Stimulated activated CD4-positive, alpha-beta T cell treated with anti-CD3 and anti-CD28 coated beads, Interleukin-15, amount 100 ng/mL, for 48 hours (primary cell): ENCODE results near the gene APOF.
"Not testable (repeated sequence)": the region's sequence is repeated elsewhere in the genome, so short reads cannot be mapped to it uniquely, and the experiment has no call there.

Experiments used
- DNase-seq, 2 donors: peaks; one replicate each; pipeline ENCODE4 v3.0.0-alpha.2; 2020; ENCODE audit warnings: low read depth in 2 of 2

Gene APOF

DNA sequence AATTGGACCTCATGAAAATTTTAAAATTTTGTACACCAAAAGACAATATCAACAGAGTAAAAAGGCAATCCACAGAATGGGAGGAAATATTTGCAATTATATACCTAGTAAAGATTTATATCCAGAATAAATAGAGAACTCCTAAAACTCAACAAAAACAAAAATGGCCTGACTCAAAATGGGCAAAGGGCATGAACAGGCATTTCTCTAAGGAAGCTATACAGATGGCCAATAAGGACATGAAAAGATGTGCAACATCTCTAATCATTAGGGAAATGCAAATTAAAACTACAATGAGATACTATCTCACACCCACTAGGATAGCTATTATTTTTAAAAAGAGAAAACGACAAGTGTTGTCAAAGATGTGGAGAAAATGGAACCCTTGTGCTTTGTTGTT, 10.9 kb upstream of the APOF start:
- DNase-seq, result no peak

DNA sequence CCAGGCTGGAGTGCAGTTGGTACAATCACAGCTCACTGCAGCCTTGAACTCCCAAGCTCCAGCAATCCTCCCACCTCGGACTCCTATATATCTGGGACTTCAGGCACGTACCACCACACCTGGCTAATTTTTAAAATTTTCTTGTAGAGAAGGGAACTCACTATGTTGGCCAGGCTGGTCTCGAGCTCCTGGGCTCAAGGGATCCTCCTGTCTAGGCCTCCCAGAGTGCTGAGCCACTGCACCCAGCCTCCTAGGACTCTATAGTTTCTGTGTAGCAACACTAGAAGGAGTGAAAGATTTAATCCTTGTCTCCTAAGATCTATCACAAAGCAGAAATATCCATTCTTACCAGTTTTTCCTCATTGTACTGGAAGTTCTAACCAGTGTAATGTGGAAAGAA, 4.3 kb upstream of the APOF start:
- DNase-seq, result no peak

DNA sequence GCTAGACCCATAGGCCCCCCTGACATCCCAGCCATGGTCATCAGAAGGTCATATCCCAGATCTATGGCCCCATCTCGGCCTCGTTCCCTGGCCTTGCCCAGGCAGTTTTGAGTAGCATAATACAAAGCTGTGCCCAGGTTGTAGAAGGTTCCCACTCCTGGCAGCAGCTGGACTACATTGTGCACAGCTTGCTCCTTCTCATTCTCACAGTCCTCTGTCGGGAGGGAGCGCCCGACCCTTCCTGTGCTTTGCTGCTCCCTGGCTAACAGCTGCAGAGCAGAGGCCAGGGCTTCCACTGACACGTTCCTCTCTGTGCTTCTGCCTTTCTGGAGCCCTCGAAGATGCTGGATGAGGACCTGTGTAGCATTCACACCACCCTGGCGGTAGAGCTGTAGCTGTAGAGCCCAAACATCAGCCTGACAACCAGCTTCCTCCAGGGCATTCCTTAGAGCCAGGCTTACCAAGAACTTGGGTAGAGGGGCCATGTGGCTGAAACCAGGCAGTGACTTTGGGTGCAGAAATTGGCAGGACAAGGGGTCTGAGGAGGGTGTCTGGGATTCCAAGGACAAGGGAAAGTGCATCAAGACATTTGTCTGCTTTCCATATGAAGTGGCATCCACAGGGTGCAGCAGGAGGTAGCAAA, 1.0 kb downstream of the APOF start:
- DNase-seq, result no peak

DNA sequence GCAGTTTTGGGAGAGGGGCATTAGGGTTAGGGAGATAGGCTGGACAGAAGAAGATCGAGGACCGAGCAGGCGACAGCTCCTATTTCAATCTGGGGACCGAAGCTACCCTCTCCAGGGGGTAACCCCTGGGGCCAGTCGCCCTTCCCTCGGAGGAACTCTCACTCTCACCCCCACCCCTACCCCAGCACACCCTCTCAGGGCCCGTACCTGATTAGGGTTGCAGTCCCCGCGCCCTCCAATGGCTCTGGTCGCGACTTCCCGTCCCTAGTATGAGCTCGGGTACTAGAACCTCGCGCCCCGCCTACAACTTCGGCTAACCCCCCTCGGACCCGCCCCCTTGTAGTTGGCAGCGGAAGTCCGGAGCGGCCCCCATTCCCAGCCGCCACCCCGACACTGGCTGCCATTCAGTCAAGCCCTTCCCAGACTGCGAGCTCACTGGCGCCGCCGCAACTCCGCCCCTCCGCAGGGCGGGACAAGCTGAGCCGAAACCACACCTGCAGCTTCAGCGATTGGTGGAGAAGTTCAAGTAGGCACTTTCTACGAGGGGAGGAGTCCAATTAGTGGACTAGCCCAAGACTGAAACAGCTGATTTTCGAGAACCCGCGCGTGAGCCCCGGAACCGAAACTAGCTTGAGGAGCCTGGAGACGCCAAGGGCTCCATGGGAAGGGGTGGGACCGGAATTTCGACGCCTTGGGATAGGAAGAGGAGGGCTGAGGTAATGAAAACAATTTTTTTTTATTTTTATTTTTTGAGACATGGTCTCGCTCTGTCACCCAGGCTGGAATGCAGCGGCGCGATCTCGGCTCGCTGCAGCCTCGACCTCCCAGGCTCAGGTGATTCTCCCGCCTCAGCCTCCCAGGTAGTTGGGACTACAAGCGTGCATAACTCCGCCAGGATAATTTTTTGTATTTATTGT, 2.5 kb downstream of the APOF start, which contains the start of gene STAT2:
STAT2 (minus strand) TSS at position 257 of the 917 bp plus-strand sequence. CDS start 3,536 bp downstream, outside the sequence.
- peak; percentile 98 to 99 for DNase-seq

DNA sequence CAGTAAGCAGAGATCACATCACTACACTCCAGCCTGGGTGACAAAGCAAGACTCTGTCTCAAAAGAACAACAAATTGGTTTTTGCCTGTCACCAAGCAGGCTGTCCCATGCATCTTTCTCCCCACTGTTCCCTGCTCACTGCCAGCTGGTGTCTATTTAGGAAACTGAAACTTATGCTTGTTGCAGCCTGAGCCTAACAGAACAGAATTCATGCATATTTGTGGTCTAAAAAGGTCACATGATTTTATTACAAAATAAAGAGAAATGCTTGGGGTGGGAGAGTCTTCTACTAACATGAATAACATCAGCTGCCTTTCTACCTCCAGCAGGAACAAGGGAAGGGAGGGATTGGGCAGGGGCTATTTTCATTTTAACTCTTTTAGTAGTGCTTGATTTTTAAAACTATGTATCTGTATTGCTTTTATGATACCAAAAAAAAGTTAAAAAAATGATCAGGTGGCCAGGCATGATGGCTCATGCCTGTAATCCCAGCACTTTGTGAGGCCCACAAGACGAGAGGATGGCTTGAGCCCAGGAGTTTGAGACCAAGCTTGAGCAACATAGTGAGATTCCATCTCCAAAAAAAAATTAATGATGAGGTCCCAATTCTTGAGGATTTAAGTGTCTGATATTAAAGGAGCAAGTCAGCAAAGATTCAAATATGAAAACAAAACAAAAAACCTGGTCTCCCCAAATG, 3.7 kb downstream of the APOF start:
- no peak for DNase-seq

DNA sequence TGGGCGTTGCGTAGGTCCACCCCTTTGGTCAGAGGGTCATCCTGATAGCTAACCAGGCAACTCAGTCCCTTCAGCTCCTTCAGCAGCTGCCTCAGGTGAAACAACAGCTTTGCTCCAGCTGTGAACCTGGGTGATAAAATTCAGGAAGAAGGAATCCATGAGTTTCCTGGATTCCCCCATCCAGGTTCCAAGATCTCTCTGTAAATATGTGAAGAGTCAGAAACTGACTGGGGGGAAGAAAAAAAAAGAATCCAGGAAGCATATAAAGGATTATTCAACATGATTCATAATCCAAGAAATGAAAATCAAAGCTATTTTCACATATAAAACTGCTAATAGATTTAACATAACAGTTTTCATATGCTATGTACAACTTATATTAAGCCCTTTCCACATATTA, 11.3 kb downstream of the APOF start:
- DNase-seq, result no peak

DNA sequence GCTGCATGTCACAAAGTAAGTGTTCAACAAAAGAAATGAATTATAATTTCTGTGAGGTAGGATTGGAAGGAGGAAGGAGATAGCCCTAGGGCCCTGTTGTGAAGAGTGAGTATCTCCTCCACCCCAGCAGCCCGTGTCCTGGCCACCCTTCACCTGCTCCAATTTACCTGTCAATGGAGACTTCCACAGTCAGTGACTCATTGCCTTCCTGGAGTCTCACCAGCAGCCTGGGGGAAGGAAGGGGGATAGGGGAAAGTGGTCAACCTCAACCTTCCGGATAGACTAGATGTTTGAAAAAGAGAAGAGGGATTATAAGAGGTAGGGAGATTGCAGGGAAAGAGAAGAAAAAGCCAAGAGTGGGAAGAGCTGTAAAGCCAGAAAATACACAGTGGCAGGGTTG, 12.0 kb downstream of the APOF start:
- no peak for DNase-seq

DNA sequence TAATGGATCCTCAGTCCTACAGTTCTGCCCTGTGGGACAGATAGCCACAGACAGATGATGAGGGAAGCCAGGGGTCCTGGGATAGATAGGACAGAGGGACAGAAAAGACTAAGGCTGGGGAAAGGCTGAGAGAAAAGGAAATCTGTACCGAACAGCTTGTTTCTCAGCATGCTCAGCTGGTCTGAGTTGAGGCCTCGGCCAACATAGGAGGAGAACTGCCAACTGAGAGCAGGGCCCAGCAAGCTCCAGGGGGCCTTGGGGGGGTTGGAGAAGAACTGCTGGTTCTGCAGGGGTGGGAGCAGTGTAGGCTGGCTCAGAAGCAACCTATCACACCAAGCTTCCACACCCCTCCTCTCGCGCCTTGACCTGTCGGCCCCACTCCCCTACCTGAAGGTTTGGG, 13.9 kb downstream of the APOF start:
- no peak for DNase-seq

DNA sequence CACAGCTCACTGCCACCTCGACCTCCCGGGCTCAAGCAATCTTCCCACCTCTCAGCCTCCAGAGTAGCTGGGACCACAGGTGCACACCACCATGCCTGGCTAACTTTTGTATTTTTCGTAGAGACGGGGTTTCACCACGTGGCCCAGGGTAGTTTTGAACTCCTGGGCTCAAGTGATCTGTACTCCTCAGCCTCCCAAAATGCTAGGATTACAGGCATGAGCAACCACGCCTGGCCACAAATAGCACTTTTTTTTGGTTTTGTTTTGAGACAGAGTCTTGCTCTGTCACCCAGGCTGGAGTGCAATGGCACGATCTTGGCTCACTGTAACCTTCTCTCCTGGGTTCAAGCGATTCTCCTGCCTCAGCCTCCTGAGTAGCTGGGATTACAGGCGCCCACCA, 15.4 kb downstream of the APOF start:
- not testable (repeated sequence) for DNase-seq

DNA sequence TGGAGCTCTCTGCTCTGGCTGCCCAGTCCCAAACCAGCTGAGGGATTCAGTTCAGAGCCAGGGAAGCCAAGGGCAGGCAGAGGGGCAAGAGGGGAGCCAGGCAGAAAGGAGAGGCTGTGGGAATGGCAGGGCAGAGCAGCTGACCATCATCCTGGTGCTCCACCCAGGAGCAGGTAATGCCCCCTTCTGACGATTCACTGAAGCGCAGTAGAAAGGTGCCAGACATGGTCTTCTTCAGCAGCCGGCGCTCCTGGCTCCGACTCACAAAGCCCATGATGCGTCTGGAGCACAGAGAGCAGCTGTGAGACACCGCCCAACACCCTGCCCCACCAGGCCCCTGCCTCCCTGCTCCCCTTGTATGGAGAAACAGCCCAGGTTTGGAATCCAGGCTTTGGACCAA, 16.0 kb downstream of the APOF start:
- no peak for DNase-seq

DNA sequence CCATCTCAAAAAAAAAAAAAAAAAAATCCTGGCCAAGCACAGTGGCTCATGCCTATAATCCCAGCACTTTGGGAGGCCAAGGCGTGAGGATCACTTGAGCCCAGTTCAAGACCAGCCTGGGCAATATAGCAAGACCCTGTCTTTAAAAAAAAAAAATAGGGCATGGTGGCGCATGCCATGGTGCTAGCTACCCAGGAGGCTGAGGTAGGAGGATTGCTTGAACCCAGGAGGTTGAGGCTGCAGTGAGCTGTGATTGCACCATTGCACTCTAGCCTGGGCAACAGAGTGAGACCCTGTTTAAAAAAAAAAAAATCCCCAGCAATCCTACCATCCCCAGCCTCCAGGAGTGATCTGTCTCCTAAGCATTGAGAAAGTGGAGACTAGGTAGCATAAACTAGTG, 20.4 kb downstream of the APOF start:
- DNase-seq, result not testable (repeated sequence)

DNA sequence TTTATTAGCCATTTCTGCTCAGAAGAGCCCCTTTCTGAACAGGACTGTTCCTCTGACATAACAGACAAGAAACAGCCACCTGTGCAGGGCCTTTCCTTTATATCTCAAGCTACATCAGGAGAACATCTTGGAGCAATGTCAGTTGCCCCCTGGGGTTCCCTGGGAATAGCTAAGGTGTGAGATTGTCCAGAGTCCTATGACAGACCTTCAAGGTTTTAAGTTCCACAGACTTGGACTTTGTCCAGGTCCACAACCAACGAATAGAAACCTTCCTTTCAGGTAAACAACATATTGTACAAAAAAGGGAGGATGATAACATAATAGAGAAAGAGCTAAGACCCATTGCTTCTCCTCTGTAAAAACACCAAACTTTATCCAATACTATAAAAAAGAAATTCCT, 21.0 kb downstream of the APOF start:
- DNase-seq, result no peak

DNA sequence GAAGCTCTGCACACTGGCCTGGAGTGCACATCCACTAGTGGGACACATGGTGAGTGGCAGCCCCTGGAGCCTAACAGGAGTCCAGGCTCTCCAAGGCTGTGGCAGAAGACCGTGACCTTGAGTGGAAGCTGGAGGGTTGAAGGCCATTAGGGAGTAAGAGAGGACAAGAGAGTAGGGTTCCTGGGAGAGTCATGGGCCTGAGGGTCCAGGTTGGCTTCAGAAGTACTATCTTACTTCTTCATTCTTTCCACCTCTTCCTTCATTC, 23.6 kb downstream of the APOF start:
- no peak for DNase-seq

DNA sequence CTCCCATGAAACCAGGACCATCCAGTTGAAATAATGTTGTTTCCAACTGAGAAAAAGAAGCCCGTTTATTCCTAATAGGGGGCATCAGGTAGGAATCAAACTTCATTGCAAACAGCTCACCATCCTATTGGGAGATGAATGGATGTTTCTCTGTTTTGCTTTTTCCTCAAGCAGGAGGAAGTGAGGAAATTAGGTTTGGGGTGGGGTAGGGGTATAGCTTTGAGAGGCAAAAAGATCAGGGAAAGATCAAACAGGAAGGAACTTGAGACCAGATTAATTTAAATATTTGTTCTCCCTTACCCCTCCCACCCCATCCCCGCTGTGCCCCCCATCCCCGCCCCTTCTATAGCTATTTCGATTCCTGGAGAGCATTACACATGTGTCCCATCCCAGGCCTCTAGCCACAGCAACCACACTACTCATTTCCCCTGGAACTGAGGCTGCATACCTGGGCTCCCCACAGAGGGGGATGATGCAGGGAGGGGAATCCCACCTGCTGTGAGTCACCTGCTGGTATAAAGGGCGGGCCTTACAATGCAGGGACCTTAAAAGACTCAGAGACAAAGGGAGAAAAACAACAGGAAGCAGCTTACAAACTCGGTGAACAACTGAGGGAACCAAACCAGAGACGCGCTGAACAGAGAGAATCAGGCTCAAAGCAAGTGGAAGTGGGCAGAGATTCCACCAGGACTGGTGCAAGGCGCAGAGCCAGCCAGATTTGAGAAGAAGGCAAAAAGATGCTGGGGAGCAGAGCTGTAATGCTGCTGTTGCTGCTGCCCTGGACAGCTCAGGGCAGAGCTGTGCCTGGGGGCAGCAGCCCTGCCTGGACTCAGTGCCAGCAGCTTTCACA, 24.1 kb downstream of the APOF start, which contains the start of gene IL23A:
IL23A (plus strand) TSS at position 577 of the 850 bp plus-strand sequence; CDS start at position 738, 161 bp downstream.
- DNase-seq, result peak; percentile 84 to 86

DNA sequence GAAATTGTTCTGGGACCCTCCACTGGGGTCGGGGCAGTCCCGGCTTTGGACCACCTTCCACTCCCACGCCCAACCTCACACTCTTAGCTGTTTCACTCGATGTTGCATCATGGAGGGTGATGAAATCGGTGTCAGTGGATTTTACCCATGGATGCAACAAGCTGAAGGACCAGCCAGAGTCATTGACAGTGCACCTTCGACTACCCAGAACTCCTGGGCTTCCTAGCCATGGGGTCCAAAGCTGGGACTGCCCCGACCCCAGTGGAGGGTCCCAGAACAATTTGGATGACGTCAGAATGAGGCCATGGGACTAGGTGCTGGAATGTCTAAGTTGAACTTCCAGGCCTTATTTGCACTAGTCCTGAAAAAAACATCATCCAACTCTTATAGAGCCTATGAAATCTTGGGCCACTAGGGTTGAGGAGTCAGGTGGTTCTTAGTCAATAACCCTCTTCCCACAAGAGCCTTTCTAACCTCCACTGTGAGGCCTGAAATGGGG, 24.9 kb downstream of the APOF start:
- DNase-seq, result no peak

DNA sequence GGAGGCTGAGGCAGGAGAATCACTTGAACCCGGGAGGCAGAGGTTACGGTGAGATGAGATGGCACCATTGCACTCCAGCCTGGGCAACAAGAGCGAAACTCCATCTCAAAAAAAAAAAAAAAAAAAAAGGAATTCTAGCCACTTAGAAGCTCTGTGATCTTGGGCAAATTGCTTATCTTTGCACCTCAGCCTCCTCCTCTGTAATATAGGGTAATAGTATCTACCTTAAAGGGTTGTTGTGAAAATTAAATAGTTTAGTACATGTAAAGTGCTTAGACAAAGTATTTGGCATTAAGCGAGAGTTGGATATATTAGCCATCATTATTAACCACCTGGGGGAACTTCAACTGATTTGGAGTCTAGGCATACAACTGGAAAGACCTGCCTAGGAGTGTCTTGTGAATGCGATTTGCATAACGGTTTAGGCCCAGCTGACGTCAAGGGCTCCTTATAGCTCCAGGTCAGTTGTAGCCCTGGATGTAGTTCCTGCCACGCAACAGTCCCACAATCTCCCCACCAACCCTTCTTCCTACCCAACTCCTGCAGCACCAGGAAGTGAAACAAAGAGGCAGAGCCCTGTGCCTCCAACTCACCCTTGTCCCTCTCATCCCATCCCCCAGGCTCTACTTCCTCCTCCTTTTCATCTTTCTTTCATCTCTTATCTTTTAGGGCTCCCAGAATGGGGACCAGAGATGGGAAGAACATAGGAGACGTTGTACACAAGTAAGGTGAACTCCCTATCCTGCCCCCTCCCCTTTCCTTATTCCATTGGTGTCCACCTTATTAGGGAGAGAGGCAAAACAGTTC, 26.1 kb downstream of the APOF start:
- no peak for DNase-seq

DNA sequence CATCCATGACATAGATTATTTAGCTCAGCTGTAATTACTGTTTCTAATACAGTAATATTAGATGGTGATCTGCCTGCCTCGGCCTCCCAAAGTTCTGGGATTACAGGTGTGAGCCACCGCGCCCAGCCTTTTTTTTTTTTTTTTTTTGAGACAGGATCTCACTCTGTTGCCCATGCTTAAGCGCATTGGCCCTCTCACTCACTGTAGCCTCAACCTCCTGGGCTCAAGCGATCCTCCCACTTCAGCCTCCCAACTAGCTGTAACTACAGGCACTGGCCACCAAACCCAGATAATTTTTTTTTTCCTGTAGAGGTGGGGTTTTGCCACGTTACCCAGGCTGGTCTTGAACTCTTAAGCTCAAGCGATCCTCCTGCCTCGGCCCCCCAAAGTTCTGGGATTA, 27.1 kb downstream of the APOF start:
- DNase-seq, result not testable (repeated sequence)

DNA sequence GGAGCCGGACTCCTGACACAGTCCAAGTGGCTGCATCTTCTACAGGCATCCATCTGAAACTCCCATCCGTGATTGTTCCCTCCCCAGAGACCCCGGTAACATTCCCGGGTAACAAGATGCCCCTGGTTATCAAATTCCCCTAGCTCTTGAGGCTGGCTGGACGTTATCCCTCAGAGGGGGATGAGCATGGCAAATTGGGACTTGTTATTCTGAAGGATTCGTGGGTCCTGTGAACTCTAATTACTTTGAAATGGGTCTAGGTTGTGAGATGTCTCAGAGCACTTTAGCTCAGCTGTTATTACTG, 28.2 kb downstream of the APOF start:
- DNase-seq, result no peak

DNA sequence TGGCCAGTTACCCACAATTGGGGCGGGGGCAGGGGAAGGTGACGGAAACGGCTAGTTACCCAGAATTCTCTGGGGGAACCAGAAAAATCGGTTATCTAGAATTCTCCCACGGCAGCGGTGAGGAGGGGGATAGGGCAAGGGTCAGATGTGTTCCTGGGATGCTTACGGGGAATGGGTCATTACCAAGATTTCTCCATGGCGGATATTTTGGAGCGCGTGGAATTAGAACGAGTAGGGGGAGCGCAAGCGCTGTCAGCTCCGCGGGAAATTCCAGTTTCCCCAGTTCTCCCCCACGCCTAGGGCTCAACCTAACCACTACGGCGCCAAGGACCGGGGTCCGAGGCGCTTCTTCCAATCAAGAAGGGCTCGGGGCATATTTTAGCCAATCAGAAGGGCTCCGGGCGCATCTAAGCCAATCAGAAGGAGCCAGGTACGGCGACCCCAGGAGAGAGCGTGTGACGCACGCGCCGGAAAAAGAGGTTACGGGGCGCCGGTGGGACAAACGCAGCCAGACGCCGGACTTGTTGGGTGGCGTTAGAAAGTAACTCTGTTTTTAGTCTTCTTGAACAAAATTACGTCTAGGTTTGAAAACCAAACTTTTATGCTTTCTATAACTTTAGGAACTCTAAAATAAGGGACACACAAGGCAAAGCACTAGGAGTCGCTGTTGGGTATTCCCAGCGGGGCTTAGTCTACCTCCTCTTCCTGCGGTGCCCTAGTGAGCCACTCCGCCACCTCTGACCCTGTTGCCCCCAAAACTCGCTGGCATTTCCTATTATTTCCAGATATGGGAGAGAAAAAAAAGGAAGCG, 28.8 kb downstream of the APOF start, which contains the start of gene PAN2:
PAN2 (minus strand) TSS at position 322 of the 811 bp plus-strand sequence. CDS start 906 bp downstream, outside the sequence.
- peak; percentile 90 to 92 for DNase-seq

DNA sequence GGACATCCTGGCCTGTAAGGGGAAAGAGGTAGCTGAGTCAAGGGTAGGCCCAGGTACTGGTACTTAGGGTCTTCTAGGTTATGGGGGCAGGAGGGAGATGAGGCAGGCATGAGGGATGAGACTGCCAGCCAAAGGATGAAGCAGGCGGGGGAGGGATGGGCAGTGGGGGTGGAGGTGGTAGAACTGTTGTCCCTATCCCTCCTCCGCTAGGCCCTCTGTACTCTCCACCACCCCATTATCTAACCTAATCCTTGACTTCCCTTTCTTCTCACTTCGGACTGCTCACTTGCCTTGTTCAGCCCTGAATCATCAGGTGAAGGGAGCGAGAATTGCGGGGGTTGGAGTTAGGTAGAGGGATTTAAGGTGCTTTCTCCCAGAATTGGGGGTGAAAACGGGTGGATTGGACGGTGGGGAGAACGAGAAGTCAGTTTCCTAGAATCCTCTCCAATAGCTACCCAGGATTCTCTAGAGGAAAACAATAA, 29.4 kb downstream of the APOF start:
- no peak for DNase-seq
